ENCODE results near the gene RBBP6.

The RBBP6 gene

DNA sequence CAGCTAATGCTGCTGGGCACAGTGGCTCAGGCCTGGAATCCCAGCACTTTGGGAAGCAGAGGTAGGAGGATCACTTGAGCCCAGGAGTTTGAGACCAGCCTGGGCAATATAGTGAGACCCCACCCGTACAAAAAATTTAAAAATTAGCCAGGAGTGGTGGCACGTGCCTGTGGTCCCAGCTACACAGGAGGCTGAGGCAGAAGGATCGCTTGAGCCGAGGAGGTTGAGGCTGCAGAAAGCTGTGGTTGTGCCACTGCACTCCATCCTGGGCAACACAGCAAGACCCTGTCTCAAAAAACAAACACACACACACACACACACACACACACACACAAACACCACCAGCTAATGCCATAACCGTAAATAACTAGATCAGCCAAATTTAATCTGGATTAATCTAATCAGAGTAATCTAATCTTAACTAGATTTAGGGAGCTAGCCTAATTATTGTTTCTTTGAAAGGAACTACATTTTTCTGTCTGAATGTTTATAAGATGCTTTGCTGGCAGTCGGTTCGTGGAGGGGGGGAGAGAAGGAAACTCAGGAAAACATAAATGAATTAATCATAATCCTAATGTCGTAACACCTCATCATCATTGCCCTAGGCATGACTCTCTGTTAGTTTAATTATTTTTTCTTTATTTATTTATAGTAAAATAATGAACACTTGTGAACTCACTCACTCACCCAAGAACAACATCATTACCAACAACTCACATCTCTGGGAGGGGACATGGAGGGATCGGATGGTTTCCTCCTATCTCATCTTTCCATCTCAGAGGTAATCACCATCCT lies 12.5 kb upstream of the RBBP6 start:
- Histone ChIP-seq H3K4me1 (peaks cover 4% of the 10 kb centered on the region; the same call in 1 of the 2 replicates), H3K36me3 (no peaks in the 10 kb centered on the region), H3K27me3 (no peaks in the 10 kb centered on the region), H3K9me3 (no peaks in the 10 kb centered on the region), H3K4me3 (ENCODE audit: low read depth, low read length) (no peak overlapping the region)
- DNase-seq = no peak
- TF ChIP-seq, protein P1, sequence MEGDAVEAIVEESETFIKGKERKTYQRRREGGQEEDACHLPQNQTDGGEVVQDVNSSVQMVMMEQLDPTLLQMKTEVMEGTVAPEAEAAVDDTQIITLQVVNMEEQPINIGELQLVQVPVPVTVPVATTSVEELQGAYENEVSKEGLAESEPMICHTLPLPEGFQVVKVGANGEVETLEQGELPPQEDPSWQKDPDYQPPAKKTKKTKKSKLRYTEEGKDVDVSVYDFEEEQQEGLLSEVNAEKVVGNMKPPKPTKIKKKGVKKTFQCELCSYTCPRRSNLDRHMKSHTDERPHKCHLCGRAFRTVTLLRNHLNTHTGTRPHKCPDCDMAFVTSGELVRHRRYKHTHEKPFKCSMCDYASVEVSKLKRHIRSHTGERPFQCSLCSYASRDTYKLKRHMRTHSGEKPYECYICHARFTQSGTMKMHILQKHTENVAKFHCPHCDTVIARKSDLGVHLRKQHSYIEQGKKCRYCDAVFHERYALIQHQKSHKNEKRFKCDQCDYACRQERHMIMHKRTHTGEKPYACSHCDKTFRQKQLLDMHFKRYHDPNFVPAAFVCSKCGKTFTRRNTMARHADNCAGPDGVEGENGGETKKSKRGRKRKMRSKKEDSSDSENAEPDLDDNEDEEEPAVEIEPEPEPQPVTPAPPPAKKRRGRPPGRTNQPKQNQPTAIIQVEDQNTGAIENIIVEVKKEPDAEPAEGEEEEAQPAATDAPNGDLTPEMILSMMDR (IDR thresholded peaks at IDR 0.05; ENCODE audit: low read depth, low read length) = no peak

DNA sequence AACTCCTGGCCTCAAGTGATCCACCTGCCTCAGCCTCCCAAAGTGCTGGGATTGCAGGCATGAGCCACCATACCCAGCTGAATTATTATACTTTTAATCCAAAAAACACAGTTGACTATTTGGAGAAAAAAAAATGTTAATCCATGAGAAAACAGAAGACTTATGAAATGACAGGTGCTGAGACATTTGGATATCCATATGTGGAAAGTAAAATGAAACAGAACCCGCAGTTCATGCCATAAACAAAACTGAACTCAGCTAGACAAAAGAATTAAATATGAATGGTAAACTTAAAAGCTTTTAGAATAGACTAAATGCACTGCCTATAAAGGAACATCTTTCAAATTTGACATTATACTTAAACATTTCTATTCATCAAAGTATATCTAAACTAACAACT lies 8.2 kb upstream of the RBBP6 start:
- Histone ChIP-seq H3K4me3 (ENCODE audit: low read depth, low read length) (no peak overlapping the region), H3K27me3 (no peaks in the 10 kb centered on the region), H3K9me3 (no peaks in the 10 kb centered on the region), H3K4me1 (no peaks in the 10 kb centered on the region), H3K36me3 (no peaks in the 10 kb centered on the region)
- TF ChIP-seq, protein P1 (IDR thresholded peaks at IDR 0.05; ENCODE audit: low read depth, low read length) = no peak
- DNase-seq = no peak

DNA sequence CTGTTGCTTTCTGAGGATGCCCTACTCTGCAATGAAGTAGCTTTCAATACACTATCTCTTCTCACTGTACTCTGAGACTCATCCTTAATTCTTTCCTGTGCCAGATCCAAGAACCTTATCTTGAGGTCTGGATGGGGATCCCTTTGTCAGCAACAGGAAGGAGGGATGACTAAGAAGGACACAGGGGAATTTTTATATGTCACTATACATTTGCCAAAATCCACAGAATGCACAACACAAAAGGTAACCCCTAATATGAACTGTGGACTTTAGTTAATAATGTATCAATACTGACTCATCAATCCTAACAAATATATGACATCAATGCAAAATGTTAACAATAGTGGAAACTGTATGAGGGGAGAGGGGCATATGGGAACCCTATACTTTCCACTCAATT lies 4.7 kb upstream of the RBBP6 start:
- H3K36me3 ChIP-seq = peaks cover 2% of the 10 kb centered on the region; the same call in 1 of the 2 replicates
- H3K9me3 ChIP-seq = no peaks in the 10 kb centered on the region
- no peak overlapping the region for H3K4me3 ChIP-seq (ENCODE audit: low read depth, low read length)
- H3K27me3 ChIP-seq = no peaks in the 10 kb centered on the region
- TF ChIP-seq, protein P1 (IDR thresholded peaks at IDR 0.05; ENCODE audit: low read depth, low read length) = no peak
- H3K4me1 ChIP-seq = no peaks in the 10 kb centered on the region
- no peak for DNase-seq

DNA sequence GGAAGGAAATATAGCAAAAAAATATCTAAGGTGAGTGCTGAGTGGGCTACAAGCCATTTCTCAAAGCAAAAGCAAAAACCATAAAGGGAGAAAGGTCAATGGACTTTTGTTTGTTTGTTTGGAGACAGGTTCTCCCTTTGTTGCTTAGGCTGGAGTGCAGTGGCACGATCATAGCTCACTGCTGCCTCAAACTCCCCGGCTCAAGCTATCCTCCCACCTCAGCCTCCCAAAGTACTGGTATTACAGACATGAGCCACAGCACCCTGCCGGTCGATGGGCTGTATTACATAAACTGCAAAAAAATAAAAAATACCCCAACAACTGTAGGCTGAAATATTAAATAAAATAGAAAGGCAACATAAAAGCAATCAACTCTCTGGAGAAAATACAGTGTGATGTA lies 3.5 kb upstream of the RBBP6 start:
- Histone ChIP-seq H3K4me1 (no peaks in the 10 kb centered on the region), H3K36me3 (peaks cover 7% of the 10 kb centered on the region; the same call in 1 of the 2 replicates), H3K9me3 (no peaks in the 10 kb centered on the region), H3K4me3 (ENCODE audit: low read depth, low read length) (no peak overlapping the region), H3K27me3 (no peaks in the 10 kb centered on the region)
- TF ChIP-seq, protein P1 (IDR thresholded peaks at IDR 0.05; ENCODE audit: low read depth, low read length) = no peak
- DNase-seq = no peak

DNA sequence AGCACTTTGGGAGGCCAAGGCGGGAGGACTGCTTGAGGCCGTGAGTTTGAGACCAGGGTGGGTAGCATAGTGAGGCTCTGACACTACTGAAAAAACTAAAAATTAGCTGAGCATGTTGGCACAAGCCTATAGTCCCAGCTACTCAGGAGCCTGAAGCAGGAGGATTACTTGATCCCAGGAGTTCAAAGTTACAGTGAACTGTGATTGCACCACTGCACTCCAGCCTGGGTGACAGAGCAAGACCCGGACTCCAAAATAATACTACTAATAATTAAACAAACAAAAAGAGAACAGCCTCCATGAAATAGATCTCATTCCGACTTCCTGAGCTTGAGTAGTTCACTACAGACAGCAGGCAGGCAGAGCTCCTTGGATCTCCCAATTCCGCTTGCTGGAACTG lies 2.7 kb upstream of the RBBP6 start:
- peaks cover 7% of the 10 kb centered on the region; the same call in 1 of the 2 replicates for H3K36me3 ChIP-seq
- no peaks in the 10 kb centered on the region for H3K27me3 ChIP-seq
- TF ChIP-seq, protein P1 (IDR thresholded peaks at IDR 0.05; ENCODE audit: low read depth, low read length) = no peak
- no peaks in the 10 kb centered on the region for H3K9me3 ChIP-seq
- no peak for DNase-seq
- no peaks in the 10 kb centered on the region for H3K4me1 ChIP-seq
- H3K4me3 ChIP-seq (ENCODE audit: low read depth, low read length) = no peak overlapping the region

Measured in BE2C (cell line).